ENCODE data around the gene ZBTB2.
"Not testable (repeated sequence)": the region's sequence is repeated elsewhere in the genome, so short reads cannot be mapped to it uniquely, and the experiment has no call there.

Gene ZBTB2

DNA sequence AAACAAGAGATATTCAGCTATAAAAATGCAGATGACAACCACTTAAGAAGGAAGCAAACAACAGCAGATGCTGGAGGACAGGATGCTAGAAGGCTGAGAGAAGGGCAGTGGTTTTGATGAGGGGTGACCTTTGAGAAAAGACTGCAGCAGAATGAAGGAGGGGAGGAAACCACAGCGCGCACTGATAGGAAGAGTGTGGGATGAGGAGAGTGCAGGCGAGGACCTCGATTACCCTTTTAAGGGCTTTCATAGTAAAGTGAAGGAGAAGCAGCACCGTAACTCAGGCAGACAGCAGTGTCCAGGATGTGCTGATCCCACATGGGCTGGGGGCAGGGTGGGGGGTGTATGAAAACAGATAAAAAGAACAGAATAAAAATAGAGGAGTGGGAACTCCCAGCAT lies 19.2 kb downstream of the ZBTB2 start:
- DNase-seq (ENCODE audit: low spot score), result no peak

DNA sequence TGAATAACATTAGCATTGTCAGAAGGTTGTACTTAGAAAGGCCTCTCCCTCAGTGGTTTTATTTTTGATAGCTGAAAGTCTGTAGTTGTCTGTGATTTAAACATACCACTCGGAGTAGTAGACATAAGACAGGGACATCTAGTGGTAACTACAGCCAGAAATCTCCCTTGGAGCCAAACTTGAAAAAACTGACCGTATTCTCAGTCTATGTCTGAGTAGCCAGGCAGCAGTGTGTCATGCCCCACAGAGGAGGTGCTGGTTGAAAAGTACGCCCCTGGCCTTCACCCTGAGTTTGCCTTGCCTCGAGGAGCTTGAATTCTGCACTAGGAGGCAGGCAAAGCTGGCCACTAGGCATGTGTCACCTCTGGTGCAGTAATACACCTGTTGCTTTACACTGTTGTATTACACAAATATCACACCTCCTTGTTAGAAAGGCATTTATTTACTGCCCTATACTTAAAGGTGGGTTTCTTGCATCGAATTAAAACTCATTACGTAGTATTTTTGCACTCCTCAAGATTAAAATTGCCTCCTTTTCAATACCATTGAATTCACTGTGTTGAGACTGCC lies 20.8 kb downstream of the ZBTB2 start:
- no peak for DNase-seq (ENCODE audit: low spot score)

DNA sequence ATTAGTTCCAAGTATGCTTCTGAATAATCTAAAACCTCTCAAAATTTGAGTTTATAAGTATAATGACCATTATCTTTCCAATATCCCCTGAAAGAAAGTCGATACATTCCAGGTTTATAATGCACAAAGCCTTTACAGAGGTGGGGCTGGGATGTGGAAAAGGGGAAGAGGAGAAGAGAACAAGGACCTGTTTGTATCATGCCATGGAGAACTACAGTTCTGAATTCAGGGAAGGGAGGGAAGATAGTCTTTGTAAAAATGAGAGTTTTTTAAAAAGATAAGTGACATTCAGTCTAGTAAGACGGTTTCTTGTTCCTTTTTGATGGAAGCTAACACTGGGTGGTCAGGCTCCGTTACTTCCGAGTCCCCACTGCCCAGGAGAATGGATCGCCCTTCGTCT lies 26.1 kb downstream of the ZBTB2 start:
- DNase-seq (ENCODE audit: low spot score), result no peak

DNA sequence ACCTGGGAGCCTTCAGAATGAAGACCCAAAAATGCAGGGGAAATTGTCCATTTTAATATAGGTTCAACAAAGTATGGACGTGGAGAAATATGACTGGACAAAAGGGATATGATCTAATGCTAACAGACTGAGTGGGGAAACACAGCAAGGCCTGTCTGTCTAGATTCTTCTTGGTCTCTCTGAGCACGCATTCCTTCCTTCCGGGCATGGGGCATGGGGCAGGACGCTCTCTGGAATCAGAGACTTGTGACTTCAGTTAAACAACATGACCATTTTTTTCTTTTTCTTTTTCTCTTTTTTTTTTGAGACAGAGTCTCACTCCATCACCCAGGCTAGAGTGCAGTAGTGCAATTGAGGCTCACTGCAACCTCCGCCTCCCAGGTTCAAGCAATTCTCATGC lies 31.9 kb downstream of the ZBTB2 start:
- no peak for DNase-seq (ENCODE audit: low spot score)

DNA sequence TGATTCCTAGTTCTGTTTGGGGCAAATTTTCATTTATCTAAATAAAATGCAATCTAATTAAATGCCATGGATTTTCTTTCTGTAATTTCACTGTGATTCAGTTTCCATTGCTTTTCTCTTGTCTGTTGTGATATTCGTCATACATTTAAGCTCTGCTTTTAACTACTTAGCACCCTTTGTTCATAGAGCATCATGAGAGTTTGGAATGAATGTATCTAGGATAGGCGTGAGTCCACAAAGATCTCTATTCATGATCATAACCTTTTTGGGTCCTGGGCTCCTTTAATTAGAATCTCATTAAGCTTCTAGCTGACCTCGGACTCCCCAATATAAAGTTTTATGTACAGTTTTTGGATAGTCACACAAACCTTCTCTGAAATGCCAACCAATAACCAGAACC lies 32.9 kb downstream of the ZBTB2 start:
- no peak for DNase-seq (ENCODE audit: low spot score)

DNA sequence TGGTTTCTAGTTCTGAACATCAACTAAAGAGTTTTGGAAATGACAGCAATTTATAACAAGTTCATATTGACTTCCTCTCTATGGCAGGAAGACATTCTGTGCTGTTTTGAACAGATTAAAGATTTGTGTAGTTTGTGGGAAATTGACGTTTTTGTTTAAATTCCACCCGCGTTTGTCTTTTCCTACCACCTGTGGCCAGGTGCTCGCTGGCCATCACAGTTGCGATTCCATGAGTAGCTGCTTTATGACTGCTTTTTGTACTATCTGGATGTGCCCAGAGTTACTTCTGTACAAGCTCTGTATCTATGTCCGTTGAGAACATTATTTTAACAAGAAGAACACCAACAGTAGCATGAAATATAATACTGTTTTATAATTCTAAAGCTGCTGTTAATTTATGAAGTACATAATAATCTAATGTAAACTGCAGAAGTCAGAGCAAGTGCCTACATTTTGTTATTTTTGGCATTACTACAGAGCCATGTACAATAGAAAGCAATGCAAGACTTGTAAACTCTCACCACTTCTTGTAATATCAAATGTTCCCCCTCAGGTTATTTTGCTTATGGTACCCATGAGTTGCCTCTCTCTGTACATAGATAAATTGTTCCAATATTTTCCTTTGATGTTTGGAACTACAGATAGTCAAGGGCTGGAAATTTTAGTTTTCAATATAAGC lies 33.5 kb downstream of the ZBTB2 start:
- no peak for DNase-seq (ENCODE audit: low spot score)

DNA sequence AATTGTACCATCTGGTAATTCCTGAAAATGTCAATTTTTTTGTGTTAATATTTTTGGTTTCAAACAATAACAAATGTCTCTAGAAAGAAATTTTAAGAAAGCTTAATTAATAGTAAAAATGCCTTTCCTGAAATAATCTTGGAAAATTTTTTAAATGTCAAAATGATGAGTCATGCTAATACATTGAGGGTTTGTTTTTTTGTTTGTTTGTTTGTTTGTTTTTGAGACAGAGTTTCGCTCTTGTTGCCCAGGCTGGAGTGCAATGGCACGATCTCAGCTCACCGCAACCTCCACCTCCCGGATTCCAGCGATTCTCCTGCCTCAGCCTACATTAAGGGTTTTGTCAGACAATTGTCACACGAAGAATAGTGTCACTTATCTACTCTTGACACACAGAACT lies 34.4 kb downstream of the ZBTB2 start:
- not testable (repeated sequence) for DNase-seq (ENCODE audit: low spot score)

DNA sequence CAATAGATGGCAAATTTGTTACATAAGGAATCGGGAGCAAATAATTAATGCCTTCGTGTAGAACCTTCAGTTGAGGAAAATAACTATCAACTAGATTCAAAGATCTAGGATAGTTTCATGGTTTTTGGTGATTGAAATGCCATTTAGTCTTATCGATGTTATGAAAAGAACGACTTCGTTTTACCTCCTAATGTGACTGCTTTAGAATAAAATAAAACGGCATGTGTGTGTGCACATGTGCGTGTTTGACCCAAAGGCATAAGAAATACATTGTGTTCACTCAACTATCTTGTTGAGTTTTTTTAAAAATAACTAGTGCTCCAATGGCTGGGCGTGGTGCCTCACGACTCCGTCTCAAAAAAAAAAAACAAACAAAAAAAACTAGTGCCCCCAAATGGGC lies 37.6 kb downstream of the ZBTB2 start:
- DNase-seq (ENCODE audit: low spot score), result no peak

DNA sequence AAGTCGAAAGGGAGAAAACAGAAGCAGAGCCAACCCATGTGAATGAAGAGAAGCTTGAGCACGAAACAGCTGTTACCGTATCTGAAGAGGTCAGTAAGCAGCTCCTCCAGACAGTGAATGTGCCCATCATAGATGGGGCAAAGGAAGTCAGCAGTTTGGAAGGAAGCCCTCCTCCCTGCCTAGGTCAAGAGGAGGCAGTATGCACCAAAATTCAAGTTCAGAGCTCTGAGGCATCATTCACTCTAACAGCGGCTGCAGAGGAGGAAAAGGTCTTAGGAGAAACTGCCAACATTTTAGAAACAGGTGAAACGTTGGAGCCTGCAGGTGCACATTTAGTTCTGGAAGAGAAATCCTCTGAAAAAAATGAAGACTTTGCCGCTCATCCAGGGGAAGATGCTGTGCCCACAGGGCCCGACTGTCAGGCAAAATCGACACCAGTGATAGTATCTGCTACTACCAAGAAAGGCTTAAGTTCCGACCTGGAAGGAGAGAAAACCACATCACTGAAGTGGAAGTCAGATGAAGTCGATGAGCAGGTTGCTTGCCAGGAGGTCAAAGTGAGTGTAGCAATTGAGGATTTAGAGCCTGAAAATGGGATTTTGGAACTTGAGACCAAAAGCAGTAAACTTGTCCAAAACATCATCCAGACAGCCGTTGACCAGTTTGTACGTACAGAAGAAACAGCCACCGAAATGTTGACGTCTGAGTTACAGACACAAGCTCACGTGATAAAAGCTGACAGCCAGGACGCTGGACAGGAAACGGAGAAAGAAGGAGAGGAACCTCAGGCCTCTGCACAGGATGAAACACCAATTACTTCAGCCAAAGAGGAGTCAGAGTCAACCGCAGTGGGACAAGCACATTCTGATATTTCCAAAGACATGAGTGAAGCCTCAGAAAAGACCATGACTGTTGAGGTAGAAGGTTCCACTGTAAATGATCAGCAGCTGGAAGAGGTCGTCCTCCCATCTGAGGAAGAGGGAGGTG lies 38.7 kb downstream of the ZBTB2 start:
- DNase-seq (ENCODE audit: low spot score), result no peak

DNA sequence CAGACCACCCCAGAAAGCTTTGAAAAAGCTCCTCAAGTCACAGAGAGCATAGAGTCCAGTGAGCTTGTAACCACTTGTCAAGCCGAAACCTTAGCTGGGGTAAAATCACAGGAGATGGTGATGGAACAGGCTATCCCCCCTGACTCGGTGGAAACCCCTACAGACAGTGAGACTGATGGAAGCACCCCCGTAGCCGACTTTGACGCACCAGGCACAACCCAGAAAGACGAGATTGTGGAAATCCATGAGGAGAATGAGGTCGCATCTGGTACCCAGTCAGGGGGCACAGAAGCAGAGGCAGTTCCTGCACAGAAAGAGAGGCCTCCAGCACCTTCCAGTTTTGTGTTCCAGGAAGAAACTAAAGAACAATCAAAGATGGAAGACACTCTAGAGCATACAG lies 39.6 kb downstream of the ZBTB2 start:
- DNase-seq (ENCODE audit: low spot score), result no peak

DNA sequence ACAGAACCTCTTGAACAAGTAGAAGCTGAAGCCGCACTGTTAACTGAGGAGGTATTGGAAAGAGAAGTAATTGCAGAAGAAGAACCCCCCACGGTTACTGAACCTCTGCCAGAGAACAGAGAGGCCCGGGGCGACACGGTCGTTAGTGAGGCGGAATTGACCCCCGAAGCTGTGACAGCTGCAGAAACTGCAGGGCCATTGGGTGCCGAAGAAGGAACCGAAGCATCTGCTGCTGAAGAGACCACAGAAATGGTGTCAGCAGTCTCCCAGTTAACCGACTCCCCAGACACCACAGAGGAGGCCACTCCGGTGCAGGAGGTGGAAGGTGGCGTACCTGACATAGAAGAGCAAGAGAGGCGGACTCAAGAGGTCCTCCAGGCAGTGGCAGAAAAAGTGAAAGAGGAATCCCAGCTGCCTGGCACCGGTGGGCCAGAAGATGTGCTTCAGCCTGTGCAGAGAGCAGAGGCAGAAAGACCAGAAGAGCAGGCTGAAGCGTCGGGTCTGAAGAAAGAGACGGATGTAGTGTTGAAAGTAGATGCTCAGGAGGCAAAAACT lies 40.1 kb downstream of the ZBTB2 start:
- DNase-seq (ENCODE audit: low spot score), result no peak

DNA sequence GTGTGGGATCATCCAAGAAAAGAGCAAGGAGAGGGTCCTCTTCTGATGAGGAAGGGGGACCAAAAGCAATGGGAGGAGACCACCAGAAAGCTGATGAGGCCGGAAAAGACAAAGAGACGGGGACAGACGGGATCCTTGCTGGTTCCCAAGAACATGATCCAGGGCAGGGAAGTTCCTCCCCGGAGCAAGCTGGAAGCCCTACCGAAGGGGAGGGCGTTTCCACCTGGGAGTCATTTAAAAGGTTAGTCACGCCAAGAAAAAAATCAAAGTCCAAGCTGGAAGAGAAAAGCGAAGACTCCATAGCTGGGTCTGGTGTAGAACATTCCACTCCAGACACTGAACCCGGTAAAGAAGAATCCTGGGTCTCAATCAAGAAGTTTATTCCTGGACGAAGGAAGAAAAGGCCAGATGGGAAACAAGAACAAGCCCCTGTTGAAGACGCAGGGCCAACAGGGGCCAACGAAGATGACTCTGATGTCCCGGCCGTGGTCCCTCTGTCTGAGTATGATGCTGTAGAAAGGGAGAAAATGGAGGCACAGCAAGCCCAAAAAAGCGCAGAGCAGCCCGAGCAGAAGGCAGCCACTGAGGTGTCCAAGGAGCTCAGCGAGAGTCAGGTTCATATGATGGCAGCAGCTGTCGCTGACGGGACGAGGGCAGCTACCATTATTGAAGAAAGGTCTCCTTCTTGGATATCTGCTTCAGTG lies 40.8 kb downstream of the ZBTB2 start:
- no peak for DNase-seq (ENCODE audit: low spot score)

DNA sequence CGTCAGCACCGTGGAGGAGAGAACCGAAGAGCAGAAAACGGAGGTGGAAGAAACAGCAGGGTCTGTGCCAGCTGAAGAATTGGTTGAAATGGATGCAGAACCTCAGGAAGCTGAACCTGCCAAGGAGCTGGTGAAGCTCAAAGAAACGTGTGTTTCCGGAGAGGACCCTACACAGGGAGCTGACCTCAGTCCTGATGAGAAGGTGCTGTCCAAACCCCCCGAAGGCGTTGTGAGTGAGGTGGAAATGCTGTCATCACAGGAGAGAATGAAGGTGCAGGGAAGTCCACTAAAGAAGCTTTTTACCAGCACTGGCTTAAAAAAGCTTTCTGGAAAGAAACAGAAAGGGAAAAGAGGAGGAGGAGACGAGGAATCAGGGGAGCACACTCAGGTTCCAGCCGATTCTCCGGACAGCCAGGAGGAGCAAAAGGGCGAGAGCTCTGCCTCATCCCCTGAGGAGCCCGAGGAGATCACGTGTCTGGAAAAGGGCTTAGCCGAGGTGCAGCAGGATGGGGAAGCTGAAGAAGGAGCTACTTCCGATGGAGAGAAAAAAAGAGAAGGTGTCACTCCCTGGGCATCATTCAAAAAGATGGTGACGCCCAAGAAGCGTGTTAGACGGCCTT lies 41.6 kb downstream of the ZBTB2 start:
- no peak for DNase-seq (ENCODE audit: low spot score)

DNA sequence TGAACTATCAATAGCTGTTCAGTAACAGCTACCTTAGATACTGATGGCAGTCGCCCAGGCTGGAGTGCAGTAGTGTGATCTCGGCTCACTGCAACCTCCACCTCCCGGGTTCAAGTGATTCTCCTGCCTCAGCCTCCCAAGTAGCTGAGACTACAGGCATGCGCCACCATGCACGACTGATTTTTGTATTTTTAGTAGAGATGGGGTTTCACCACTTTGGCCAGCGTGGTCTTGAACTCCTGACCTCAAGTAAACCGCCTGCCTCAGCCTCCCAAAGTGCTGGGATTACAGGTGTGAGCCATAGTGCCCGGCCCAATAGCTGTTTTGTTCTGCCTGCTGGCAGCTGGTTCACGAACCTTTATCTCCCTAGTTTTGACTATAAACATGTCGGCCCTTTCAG lies 48.6 kb downstream of the ZBTB2 start:
- not testable (repeated sequence) for DNase-seq (ENCODE audit: low spot score)

DNA sequence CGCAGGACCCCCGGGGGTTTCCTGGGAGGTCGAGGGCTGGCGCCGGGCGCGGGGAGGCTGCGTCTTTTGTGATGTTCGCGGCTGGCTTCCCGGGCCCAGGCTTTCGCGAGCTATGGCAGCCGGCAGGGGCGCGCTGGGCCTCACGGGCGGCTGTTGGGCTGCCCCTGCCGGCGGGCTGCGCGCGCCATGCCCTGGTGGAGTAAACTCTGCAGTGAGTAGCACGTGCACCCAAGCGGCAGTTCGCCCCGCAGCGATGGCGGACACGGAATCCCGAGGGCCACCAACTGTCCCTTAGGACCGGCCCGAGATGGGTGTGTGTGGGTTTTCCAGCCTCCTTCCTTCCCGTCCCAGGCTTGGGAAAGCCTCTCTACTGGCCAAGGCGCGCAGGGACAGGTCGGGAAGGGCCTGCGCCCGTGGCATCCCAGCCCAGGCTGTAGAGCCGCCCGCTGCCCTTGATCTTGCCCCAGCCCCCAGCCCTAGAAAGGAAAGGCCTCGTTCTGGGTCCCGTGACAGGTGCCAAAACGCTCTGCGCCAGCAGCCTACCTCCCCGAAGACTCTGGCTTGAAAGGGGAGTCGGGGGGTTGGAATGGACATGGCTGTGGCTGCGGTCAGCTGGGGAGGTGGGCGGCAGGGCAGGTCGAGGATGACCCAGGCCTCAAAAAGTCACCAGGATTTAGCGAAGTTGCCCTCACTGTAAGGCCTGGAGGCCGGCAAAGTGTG lies 49.7 kb downstream of the ZBTB2 start:
- no peak for DNase-seq (ENCODE audit: low spot score)

DNA sequence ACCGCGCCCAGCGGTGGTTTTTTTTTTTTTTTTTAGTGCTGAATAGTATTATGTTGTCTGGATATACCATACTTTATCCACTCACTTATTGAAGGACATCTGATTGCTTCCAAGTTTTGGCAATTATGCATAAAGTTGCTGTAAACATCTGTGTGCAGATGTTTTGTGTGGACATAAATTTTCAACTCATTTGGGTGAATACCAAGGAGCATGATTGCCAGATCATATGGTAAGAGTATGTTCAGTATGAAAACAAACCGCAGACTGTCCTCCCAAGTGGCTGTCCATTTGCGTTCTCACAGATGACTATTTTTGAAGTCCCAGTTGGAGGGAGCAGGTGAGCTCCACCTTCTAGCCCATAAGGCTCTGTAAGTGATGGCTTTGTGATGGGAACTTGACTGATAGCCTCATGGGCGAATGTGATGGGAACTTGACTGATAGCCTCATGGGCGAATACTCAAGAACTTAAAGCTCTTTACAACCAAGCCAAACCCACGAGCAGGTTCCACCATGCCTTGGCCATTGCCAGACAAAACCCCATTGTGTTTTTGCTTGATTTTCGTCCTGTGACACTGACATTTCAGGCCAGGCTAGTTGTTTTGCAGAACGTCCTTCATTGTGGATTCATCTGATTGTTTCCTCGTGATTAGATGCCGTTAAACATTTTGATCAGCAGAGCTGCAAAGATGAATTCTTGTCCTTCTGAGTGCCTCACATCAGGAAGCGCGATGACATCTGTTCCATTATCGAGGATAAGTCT lies 51.0 kb downstream of the ZBTB2 start:
- DNase-seq (ENCODE audit: low spot score), result no peak

DNA sequence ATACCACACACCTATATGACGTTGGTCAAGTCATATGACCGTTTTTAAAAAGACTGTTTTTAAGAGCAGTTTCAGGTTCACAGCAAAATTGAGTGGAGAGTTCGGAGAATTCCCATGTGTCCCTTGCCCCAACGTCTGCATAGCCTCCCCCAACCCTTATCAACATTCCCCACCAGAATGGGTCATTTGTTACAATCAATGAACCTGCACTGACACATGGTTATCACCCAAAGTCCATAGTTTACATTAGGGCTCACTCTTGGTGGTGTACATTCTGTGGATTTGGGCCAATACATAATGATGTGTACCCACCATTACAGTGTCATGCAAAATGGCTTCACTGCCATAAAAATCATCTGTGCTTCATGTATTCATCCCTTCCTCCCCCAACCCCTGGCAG lies 52.0 kb downstream of the ZBTB2 start:
- DNase-seq (ENCODE audit: low spot score), result no peak

DNA sequence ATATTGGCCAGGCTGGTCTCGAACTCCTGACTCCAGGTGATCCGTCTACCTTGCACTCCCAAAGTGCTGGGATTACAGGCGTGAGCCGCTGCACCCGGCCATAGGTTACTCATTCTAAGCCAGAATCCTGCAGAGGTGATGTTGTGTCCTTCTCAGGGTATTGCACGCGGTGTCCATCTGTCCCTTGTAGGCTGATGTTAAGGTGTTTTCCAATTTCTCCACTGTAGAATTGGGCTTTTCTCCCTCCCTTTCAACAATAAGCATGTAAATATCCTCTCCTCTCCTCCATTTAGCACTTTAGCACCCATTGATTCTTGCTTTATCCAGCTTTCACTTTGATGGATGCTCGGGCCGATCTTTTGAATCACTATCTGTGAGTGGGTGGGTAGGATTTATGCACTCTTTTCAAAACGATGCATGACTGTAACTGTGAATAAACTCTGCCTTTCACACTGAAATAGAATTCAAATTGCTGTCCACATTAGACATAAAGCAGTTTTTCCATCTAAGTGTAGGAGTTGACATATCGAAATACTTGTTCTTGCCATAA lies 52.6 kb downstream of the ZBTB2 start:
- no peak for DNase-seq (ENCODE audit: low spot score)

DNA sequence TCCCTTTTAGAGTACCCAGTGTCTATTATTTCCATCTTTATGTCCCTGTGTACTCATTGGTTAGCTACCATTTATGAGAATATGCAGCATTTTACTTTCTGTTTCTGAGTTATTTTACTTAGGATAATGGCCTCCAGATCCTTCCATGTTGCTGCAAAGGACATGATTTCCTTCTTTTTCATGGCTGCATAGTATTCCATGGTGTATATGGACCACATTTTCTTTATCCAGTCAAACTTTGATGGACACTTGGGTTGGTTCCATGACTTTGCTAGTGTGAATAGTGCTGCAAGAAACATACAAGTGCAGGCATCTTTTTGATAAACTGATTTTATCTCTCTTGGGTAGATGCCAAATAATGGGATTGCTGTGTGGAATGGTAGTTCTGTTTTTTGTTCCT lies 55.4 kb downstream of the ZBTB2 start:
- DNase-seq (ENCODE audit: low spot score), result no peak

DNA sequence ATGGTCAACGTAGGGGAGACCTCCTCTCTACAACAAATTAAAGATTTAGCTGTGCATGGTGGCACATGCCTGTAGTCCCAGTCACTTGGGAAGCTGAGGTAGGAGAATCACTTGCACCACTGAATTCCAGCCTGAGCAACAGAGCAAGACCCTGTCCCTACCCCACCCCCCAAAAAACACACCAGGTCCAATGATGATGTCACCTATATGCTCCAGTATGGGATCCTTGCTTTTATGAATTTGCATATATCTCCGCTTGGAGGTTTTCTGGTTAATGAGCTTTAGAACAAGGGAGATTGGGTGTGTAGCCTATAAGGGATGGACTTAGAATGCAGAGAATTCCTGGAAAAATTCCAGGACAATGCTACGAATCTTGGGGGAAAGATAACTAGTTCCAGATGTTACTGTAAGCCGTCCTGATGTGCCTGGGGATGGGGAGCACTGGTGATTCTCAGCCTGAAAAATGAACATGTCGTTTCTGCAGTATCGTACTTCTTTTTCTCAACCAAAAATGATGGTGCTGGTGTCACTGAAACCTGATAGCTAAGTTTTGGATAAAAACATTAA lies 61.1 kb downstream of the ZBTB2 start:
- DNase-seq (ENCODE audit: low spot score), result no peak
